GM23338 (cell line): Measurements from ENCODE around the gene WWOX. TPM values are rescaled to one million over a fixed set of nuclear protein-coding genes. Genes with fewer than 3 reads are reported as not detected.

Source experiments
- ATAC-seq: fragments of 200-7000 bp; cut with Tn5 transposase; 3 replicates; pipeline ENCODE4 v1.9.1; 2020
- DNase-seq: peaks from one replicate; pipeline ENCODE4 v3.0.0-alpha.2; 2015; ENCODE audit warnings: low spot score
- H2AFZ ChIP-seq: fragments of 200-600 bp; sonication (generic); 2 replicates; pipeline ENCODE4 v1.8.0; 2016; ENCODE audit warnings: antibody characterized with exemption, mild to moderate bottlenecking, moderate library complexity
- H3F3A ChIP-seq: fragments of 200-600 bp; sonication (generic); replicated peaks from 2 replicates; pipeline ENCODE4 v1.8.0; 2017; ENCODE audit warnings: antibody characterized with exemption, mixed run types, low read depth
- H3K27ac ChIP-seq: fragments of 200-600 bp; sonication (generic); 2 replicates; pipeline ENCODE4 v1.6.1; 2016; ENCODE audit warnings: low read depth
- H3K27me3 ChIP-seq: fragments of 200-600 bp; sonication (generic); 2 replicates; pipeline ENCODE4 v1.8.0; 2016; ENCODE audit warnings: mild to moderate bottlenecking, mixed run types, moderate library complexity; ENCODE audit not compliant: insufficient read depth
- H3K36me3 ChIP-seq: fragments of 200-600 bp; sonication (generic); 2 replicates; pipeline ENCODE4 v1.8.0; 2016; ENCODE audit warnings: mild to moderate bottlenecking; ENCODE audit not compliant: insufficient read depth
- H3K4me1 ChIP-seq: fragments of 200-600 bp; sonication (generic); 2 replicates; pipeline ENCODE4 v1.8.0; 2016; ENCODE audit warnings: mild to moderate bottlenecking, moderate library complexity; ENCODE audit not compliant: insufficient read depth
- H3K4me2 ChIP-seq: fragments of 200-600 bp; sonication (generic); 2 replicates; pipeline ENCODE4 v1.7.1; 2017; ENCODE audit warnings: mixed run types
- H3K4me3 ChIP-seq: fragments of 200-600 bp; sonication (generic); 2 replicates; pipeline ENCODE4 v1.6.1; 2016; ENCODE audit warnings: mixed run types
- H3K79me2 ChIP-seq: fragments of 200-600 bp; sonication (generic); replicated peaks from 2 replicates; pipeline ENCODE4 v1.8.0; 2017; ENCODE audit warnings: mild to moderate bottlenecking; ENCODE audit not compliant: insufficient read depth
- H3K9me2 ChIP-seq: fragments of 200-600 bp; sonication (generic); 2 replicates; pipeline ENCODE4 v1.8.0; 2017; ENCODE audit not compliant: insufficient read depth
- H4K20me1 ChIP-seq: fragments of 200-600 bp; sonication (generic); replicated peaks from 2 replicates; pipeline ENCODE4 v1.8.0; 2017; ENCODE audit warnings: mild to moderate bottlenecking; ENCODE audit not compliant: insufficient read depth
- H3K27ac Mint-ChIP-seq: 2 replicates; pipeline ENCODE4 v1.8.0; 2020; ENCODE audit warnings: inconsistent platforms, mild to moderate bottlenecking, moderate library complexity, mixed read lengths
- H3K27me3 Mint-ChIP-seq: 3 replicates; pipeline ENCODE4 v1.8.0; 2022; ENCODE audit warnings: low read depth, mild to moderate bottlenecking, moderate library complexity, mixed read lengths, inconsistent platforms; ENCODE audit not compliant: insufficient read depth, poor library complexity
- H3K36me3 Mint-ChIP-seq: 3 replicates; pipeline ENCODE4 v1.8.0; 2021; ENCODE audit warnings: low read depth, mild to moderate bottlenecking, inconsistent platforms, moderate library complexity, mixed read lengths
- H3K4me1 Mint-ChIP-seq: 3 replicates; pipeline ENCODE4 v1.8.0; 2020; ENCODE audit warnings: mild to moderate bottlenecking, inconsistent platforms, mixed read lengths
- H3K4me3 Mint-ChIP-seq: 3 replicates; pipeline ENCODE4 v1.8.0; 2021; ENCODE audit warnings: moderate library complexity, mild to moderate bottlenecking, inconsistent platforms, mixed read lengths
- H3K9me3 Mint-ChIP-seq: 3 replicates; pipeline ENCODE4 v1.8.0; 2020; ENCODE audit warnings: moderate library complexity, mild to moderate bottlenecking, inconsistent platforms, mixed read lengths
- CREB1 ChIP-seq: fragments of 250-450 bp; sonication (Bioruptor Pico); IDR thresholded peaks from 2 replicates; pipeline ENCODE4 v1.5.0; 2020; ENCODE audit warnings: low read depth, mild to moderate bottlenecking, moderate library complexity
- JUNB ChIP-seq: IDR thresholded peaks from one replicate; pipeline ENCODE4 v1.6.1; 2016; ENCODE audit warnings: antibody characterized with exemption; ENCODE audit not compliant: unreplicated experiment
- NANOG ChIP-seq: IDR thresholded peaks from 2 replicates; pipeline ENCODE4 v1.6.1; 2016; ENCODE audit warnings: antibody characterized with exemption, borderline replicate concordance
- polyA plus RNA-seq: library from polyadenylated mRNA; unstranded; fragments of >200 nt; fragmentation: Nextera tagmentation; extraction: Ambion mirVana; gene quantifications from 2 replicates; pipeline ENCODE4 v1.2.1, GENCODE V29; 2016
- total RNA-seq: library from RNA; depleted of rRNA; stranded (reverse); fragments of >200 nt; shearing (Covaris generic); gene quantifications from 2 replicates; pipeline ENCODE4 v1.2.3, GENCODE V29; 2014
- TF ChIP-seq, protein P1 (sequence below): IDR thresholded peaks from 2 replicates; pipeline ENCODE4 v1.6.1; 2016; ENCODE audit warnings: antibody characterized with exemption
- TF ChIP-seq, protein P2 (sequence below): fragments of 250-450 bp; sonication (Bioruptor Pico); IDR thresholded peaks from 2 replicates; pipeline ENCODE4 v1.5.0; 2020; ENCODE audit warnings: mild to moderate bottlenecking, moderate library complexity
- TF ChIP-seq, protein P3 (sequence below): IDR thresholded peaks from one replicate; pipeline ENCODE4 v1.6.1; 2018; ENCODE audit warnings: antibody characterized with exemption; ENCODE audit not compliant: unreplicated experiment

WWOX gene
- total and polyA plus RNA-seq, 2 experiments from 2014 or later: 10.0 to 19.3 TPM

DNA sequence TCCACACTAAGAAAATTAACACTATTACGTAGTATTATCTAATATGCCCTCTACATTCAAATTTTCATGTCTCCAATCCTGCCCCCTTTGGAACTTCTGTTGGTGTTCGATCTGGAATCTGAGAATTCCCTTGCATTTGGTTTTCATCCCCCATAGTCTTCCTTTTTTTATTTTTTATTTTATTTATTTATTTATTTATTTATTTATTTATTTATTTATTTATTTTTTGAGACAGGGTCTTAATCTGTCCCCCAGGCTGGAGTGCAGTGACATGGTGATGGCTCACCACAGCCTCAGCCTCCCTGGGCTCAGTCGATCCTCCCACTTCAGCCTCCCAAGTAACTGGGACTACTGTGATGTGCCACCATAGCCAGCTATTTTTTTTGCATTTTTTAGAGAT lies 911.8 kb downstream of the WWOX start:
- no peak overlapping the region for H3K27ac Mint-ChIP-seq

More for the DNA sequence above, 911.8 kb downstream of the WWOX start:
- no peak overlapping the region for H2AFZ ChIP-seq
- no peaks in the 10 kb centered on the region for H3F3A ChIP-seq
- H3K36me3 ChIP-seq: no peaks in the 10 kb centered on the region
- ATAC-seq (no peak), DNase-seq (no peak)
- Mint-ChIP-seq H3K4me3 (no peak overlapping the region), H3K36me3 (no peaks in the 10 kb centered on the region), H3K27me3 (peaks cover 5% of the 10 kb centered on the region), H3K9me3 (no peaks in the 10 kb centered on the region; the same call in 2 of the 3 replicates), H3K4me1 (peaks cover 3% of the 10 kb centered on the region; the same call in 1 of the 3 replicates)
- H3K79me2 ChIP-seq: no peaks in the 10 kb centered on the region
- no peaks in the 10 kb centered on the region for H3K9me2 ChIP-seq
- H3K27me3 ChIP-seq: no peaks in the 10 kb centered on the region
- no peak overlapping the region for H3K4me2 ChIP-seq
- TF ChIP-seq CREB1 (CRISPR knock-in tag) (no peak), NANOG (no peak), JUNB (no peak)
- TF ChIP-seq, protein P1, sequence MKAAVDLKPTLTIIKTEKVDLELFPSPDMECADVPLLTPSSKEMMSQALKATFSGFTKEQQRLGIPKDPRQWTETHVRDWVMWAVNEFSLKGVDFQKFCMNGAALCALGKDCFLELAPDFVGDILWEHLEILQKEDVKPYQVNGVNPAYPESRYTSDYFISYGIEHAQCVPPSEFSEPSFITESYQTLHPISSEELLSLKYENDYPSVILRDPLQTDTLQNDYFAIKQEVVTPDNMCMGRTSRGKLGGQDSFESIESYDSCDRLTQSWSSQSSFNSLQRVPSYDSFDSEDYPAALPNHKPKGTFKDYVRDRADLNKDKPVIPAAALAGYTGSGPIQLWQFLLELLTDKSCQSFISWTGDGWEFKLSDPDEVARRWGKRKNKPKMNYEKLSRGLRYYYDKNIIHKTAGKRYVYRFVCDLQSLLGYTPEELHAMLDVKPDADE: no peak
- TF ChIP-seq, protein P2, sequence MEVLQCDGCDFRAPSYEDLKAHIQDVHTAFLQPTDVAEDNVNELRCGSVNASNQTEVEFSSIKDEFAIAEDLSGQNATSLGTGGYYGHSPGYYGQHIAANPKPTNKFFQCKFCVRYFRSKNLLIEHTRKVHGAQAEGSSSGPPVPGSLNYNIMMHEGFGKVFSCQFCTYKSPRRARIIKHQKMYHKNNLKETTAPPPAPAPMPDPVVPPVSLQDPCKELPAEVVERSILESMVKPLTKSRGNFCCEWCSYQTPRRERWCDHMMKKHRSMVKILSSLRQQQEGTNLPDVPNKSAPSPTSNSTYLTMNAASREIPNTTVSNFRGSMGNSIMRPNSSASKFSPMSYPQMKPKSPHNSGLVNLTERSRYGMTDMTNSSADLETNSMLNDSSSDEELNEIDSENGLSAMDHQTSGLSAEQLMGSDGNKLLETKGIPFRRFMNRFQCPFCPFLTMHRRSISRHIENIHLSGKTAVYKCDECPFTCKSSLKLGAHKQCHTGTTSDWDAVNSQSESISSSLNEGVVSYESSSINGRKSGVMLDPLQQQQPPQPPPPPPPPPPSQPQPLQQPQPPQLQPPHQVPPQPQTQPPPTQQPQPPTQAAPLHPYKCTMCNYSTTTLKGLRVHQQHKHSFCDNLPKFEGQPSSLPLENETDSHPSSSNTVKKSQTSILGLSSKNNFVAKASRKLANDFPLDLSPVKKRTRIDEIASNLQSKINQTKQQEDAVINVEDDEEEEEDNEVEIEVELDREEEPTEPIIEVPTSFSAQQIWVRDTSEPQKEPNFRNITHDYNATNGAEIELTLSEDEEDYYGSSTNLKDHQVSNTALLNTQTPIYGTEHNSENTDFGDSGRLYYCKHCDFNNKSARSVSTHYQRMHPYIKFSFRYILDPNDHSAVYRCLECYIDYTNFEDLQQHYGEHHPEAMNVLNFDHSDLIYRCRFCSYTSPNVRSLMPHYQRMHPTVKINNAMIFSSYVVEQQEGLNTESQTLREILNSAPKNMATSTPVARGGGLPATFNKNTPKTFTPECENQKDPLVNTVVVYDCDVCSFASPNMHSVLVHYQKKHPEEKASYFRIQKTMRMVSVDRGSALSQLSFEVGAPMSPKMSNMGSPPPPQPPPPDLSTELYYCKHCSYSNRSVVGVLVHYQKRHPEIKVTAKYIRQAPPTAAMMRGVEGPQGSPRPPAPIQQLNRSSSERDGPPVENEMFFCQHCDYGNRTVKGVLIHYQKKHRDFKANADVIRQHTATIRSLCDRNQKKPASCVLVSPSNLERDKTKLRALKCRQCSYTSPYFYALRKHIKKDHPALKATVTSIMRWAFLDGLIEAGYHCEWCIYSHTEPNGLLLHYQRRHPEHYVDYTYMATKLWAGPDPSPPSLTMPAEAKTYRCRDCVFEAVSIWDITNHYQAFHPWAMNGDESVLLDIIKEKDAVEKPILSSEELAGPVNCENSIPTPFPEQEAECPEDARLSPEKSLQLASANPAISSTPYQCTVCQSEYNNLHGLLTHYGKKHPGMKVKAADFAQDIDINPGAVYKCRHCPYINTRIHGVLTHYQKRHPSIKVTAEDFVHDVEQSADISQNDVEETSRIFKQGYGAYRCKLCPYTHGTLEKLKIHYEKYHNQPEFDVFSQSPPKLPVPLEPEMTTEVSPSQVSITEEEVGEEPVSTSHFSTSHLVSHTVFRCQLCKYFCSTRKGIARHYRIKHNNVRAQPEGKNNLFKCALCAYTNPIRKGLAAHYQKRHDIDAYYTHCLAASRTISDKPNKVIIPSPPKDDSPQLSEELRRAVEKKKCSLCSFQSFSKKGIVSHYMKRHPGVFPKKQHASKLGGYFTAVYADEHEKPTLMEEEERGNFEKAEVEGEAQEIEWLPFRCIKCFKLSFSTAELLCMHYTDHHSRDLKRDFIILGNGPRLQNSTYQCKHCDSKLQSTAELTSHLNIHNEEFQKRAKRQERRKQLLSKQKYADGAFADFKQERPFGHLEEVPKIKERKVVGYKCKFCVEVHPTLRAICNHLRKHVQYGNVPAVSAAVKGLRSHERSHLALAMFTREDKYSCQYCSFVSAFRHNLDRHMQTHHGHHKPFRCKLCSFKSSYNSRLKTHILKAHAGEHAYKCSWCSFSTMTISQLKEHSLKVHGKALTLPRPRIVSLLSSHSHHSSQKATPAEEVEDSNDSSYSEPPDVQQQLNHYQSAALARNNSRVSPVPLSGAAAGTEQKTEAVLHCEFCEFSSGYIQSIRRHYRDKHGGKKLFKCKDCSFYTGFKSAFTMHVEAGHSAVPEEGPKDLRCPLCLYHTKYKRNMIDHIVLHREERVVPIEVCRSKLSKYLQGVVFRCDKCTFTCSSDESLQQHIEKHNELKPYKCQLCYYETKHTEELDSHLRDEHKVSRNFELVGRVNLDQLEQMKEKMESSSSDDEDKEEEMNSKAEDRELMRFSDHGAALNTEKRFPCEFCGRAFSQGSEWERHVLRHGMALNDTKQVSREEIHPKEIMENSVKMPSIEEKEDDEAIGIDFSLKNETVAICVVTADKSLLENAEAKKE: no peak
- TF ChIP-seq, protein P3, sequence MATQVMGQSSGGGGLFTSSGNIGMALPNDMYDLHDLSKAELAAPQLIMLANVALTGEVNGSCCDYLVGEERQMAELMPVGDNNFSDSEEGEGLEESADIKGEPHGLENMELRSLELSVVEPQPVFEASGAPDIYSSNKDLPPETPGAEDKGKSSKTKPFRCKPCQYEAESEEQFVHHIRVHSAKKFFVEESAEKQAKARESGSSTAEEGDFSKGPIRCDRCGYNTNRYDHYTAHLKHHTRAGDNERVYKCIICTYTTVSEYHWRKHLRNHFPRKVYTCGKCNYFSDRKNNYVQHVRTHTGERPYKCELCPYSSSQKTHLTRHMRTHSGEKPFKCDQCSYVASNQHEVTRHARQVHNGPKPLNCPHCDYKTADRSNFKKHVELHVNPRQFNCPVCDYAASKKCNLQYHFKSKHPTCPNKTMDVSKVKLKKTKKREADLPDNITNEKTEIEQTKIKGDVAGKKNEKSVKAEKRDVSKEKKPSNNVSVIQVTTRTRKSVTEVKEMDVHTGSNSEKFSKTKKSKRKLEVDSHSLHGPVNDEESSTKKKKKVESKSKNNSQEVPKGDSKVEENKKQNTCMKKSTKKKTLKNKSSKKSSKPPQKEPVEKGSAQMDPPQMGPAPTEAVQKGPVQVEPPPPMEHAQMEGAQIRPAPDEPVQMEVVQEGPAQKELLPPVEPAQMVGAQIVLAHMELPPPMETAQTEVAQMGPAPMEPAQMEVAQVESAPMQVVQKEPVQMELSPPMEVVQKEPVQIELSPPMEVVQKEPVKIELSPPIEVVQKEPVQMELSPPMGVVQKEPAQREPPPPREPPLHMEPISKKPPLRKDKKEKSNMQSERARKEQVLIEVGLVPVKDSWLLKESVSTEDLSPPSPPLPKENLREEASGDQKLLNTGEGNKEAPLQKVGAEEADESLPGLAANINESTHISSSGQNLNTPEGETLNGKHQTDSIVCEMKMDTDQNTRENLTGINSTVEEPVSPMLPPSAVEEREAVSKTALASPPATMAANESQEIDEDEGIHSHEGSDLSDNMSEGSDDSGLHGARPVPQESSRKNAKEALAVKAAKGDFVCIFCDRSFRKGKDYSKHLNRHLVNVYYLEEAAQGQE: no peak
- H3K27ac ChIP-seq: no peak overlapping the region
- no peaks in the 10 kb centered on the region for H3K4me1 ChIP-seq
- H3K4me3 ChIP-seq: no peak overlapping the region
- no peaks in the 10 kb centered on the region for H4K20me1 ChIP-seq
